Hippocampal formation (tissue), 2 donors: ENCODE results near the gene CEP350.
"Not testable (repeated sequence)": the region's sequence is repeated elsewhere in the genome, so short reads cannot be mapped to it uniquely, and the experiment has no call there.

ENCODE experiments used
- DNase-seq, 2 donors: peaks; one replicate each; lab custom pipeline; 2025; lab: John Stamatoyannopoulos, UW

The CEP350 gene

GRCh38 chr1:180116964-180117763 is 162.6 kb downstream of the CEP350 start:
- no peak for DNase-seq

GRCh38 chr1:180117764-180118116 is 163.1 kb downstream of the CEP350 start:
- DNase-seq, result no peak

GRCh38 chr1:180119837-180120236 is 165.2 kb downstream of the CEP350 start:
- no peak for DNase-seq

- no peak for DNase-seq
Observed at GRCh38 chr1:180123463-180123936, 168.9 kb downstream of the CEP350 start.

- DNase-seq, result no peak
Observed at GRCh38 chr1:180130651-180131050, 176.0 kb downstream of the CEP350 start.

GRCh38 chr1:180131510-180131909 is 176.9 kb downstream of the CEP350 start:
- DNase-seq, result no peak

GRCh38 chr1:180133193-180133592 is 178.6 kb downstream of the CEP350 start:
- DNase-seq, result no peak

GRCh38 chr1:180133688-180134087 is 179.1 kb downstream of the CEP350 start:
- not testable (repeated sequence) for DNase-seq

GRCh38 chr1:180135535-180135934 is 180.9 kb downstream of the CEP350 start:
- DNase-seq, result no peak

GRCh38 chr1:180136331-180136967 is 181.8 kb downstream of the CEP350 start:
- DNase-seq, result no peak

GRCh38 chr1:180136968-180137356 is 182.4 kb downstream of the CEP350 start:
- no peak for DNase-seq

GRCh38 chr1:180137776-180138175 is 183.2 kb downstream of the CEP350 start:
- DNase-seq, result no peak

- no peak for DNase-seq
Observed at GRCh38 chr1:180141381-180141934, 186.8 kb downstream of the CEP350 start.

GRCh38 chr1:180143359-180143758 is 188.7 kb downstream of the CEP350 start:
- no peak for DNase-seq

- DNase-seq, result no peak
Observed at GRCh38 chr1:180144659-180145357, 190.2 kb downstream of the CEP350 start.

- DNase-seq, result no peak
Observed at GRCh38 chr1:180145446-180145845, 190.8 kb downstream of the CEP350 start.

- DNase-seq, result no peak
Observed at GRCh38 chr1:180150982-180151381, 196.4 kb downstream of the CEP350 start.

GRCh38 chr1:180151508-180151907 is 196.9 kb downstream of the CEP350 start:
- no peak for DNase-seq

- DNase-seq, result no peak
Observed at GRCh38 chr1:180152588-180152987, 198.0 kb downstream of the CEP350 start.

GRCh38 chr1:180153032-180153431 is 198.4 kb downstream of the CEP350 start:
- DNase-seq, result no peak

GRCh38 chr1:180154003-180154324 is 199.4 kb downstream of the CEP350 start:
- DNase-seq, result no peak

- DNase-seq, result peak; percentile 83 to 91
Observed at GRCh38 chr1:180154325-180155181, 199.9 kb downstream of the CEP350 start, which contains the start of gene QSOX1. TSS of gene QSOX1 (plus strand) at chr1:180154869. CDS start at chr1:180154908, 39 bp downstream.
